Body of pancreas (tissue), 4 donors: ENCODE measurements around the gene SGK1. TPM values are rescaled to one million over a fixed set of nuclear protein-coding genes. Genes with fewer than 3 reads are reported as not detected.
"Not testable (repeated sequence)": the region's sequence is repeated elsewhere in the genome, so short reads cannot be mapped to it uniquely, and the experiment has no call there.

Experiments used
- ATAC-seq: fragments of 150-250 bp; one replicate; pipeline ENCODE4 v1.9.1; 2016
- DNase-seq, 4 donors: peaks; one replicate each; pipeline ENCODE4 v3.0.0-alpha.2; 2019
- H3K27ac ChIP-seq, 4 donors: fragments of 200-600 bp; sonication (generic); 1 replicate in 3 of 4; 2 replicates in 1 of 4; pipeline versions ENCODE4 v1.5.1 to v1.6.1; 2016 to 2019; ENCODE audit warnings: mild to moderate bottlenecking in 1 of 4, mixed read lengths in 1 of 4, moderate library complexity in 1 of 4
- H3K27me3 ChIP-seq, 2 donors: fragments of 200-600 bp; sonication (generic); one replicate each; pipeline ENCODE4 v1.6.0; 2016; ENCODE audit warnings: mild to moderate bottlenecking in 1 of 2
- H3K36me3 ChIP-seq, 2 donors: fragments of 200-600 bp; sonication (generic); replicated peaks in 1 of 2; 2 replicates each; pipeline ENCODE4 v1.5.1; 2016; ENCODE audit warnings: low read depth in 2 of 2; ENCODE audit not compliant: insufficient read depth in 1 of 2
- H3K4me1 ChIP-seq: fragments of 200-600 bp; sonication (generic); one replicate; pipeline ENCODE4 v1.6.0; 2016
- H3K4me3 ChIP-seq, 2 donors: fragments of 200-600 bp; sonication (generic); 1 replicate in 1 of 2; 2 replicates in 1 of 2; pipeline ENCODE4 v1.5.1; 2016 to 2019
- H3K9me3 ChIP-seq, 3 donors: fragments of 200-600 bp; sonication (generic); 1 replicate in 2 of 3; 2 replicates in 1 of 3; pipeline ENCODE4 v1.5.1; 2016
- CTCF ChIP-seq, 7 experiments: fragments of 450-650 bp in 4 of 7; fragments of 200-600 bp in 3 of 7; sonication (generic) in 3 of 7; IDR thresholded peaks; one replicate each; pipeline ENCODE4 v1.5.1; 2016 to 2019; ENCODE audit warnings: antibody characterized with exemption in 7 of 7
- POLR2A ChIP-seq, 3 donors: fragments of 450-650 bp; IDR thresholded peaks; one replicate each; pipeline ENCODE4 v1.6.1; 2016; ENCODE audit warnings: antibody characterized with exemption in 3 of 3, mild to moderate bottlenecking in 2 of 3
- WGBS, 2 donors: methylation state at CpG; one replicate each; pipeline ENCODE4 v1.1.5; 2017; 5-methylcytosine and 5-hydroxymethylcytosine counted together
- intact Hi-C: fragments of 100-400 bp; cut with DNase I; formaldehyde crosslinking; loops from one replicate; pipeline ENCODE4 v1.15.1; 2023
- total RNA-seq, 2 donors: library from RNA; depleted of rRNA; stranded (reverse); fragments of >200 nt; gene quantifications; one replicate each; pipeline ENCODE4 v1.1.0, GENCODE V29; 2016

The SGK1 gene
- total RNA-seq, 2 donors from 2014 or later, result 51.1 to 238 TPM

DNA sequence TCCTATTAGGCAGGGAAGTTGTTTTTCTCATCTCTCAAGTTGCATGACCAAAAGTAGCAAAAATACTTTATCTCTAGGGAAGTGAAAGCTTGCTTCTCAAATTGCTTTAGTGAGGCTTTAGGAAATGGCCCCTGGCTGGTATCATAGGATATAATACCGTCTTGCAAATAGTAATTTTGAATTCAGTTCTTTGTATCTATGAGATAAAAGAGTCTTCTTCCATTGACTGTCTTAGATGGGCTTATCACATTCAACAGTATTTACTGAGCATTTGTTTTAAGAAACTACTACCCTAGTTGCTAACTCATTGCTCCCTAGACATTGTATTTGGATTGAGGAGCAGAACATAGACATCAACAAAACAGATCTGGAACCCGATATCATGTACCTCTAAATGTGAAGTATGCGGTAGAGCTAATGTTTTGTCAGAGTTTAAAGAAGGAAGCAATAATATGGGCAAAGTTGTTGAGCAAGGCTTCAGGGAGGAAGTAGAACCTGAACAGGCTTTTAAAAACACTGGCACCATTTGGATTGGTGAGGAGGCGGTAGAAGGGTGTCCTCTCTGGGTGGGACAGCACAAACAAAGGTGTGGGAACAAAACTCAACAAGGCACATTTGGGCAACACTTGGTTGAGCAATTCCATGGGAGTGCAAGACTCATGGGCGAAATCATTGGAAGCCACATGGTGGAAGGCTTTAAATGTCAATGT, 101.5 kb downstream of the SGK1 start:
- 81 to 90% methylated on average over 5 of the region's 5 CpGs for WGBS, 2 donors
- H3K27ac ChIP-seq, result peak overlapping the region in 1 of 4 donors; percentile 46

DNA sequence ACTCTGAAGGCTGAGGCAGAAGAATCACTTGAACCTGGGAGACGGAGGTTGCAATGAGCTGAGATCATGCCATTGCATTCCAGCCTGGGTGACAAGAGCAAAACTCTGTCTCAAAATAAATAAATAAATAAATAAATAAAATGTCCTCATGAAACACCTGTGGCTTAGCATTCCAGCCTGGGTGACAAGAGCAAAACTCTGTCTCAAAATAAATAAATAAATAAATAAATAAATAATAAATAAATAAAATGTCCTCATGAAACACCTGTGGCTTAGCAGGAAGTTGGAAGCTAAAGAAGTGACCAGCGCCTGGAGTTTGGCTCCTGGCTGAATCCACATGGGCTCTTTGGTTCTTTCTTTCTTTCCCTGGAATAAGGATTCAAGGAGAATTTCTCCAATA, 104.5 kb downstream of the SGK1 start:
- WGBS, 2 donors, result 98 to 100% methylated on average over 2 of the region's 2 CpGs
- H3K27ac ChIP-seq, H3K36me3 ChIP-seq, intact Hi-C loops, H3K4me3 ChIP-seq, H3K27me3 ChIP-seq, ATAC-seq, DNase-seq, H3K9me3 ChIP-seq, H3K4me1 ChIP-seq: not testable (repeated sequence)

More for the DNA sequence above, 101.5 kb downstream of the SGK1 start:
- Histone ChIP-seq H3K27me3 (no peaks in the 10 kb centered on the region), H3K36me3 (no peaks in the 10 kb centered on the region), H3K4me3 (no peak overlapping the region), H3K4me1 (peaks cover 9% of the 10 kb centered on the region), H3K9me3 (no peaks in the 10 kb centered on the region)
- no peak for DNase-seq
- TF ChIP-seq CTCF (IDR thresholded peaks at IDR 0.05) (no peak), POLR2A (IDR thresholded peaks at IDR 0.05) (no peak)
- ATAC-seq, result no peak
- intact Hi-C loops, result no loop called here

GRCh38 chr6:134211297-134211696, 106.6 kb downstream of the SGK1 start:
- TF ChIP-seq POLR2A (IDR thresholded peaks at IDR 0.05), result no peak
- no peak for TF ChIP-seq CTCF (IDR thresholded peaks at IDR 0.05)
- DNase-seq, result no peak
- Histone ChIP-seq H3K4me1 (no peaks in the 10 kb centered on the region), H3K27me3 (no peaks in the 10 kb centered on the region), H3K27ac (no peak overlapping the region), H3K36me3 (no peaks in the 10 kb centered on the region), H3K4me3 (no peak overlapping the region), H3K9me3 (no peaks in the 10 kb centered on the region)
- ATAC-seq, result no peak
- WGBS, 2 donors, result 89 to 91% methylated on average over 3 of the region's 3 CpGs
- intact Hi-C loops, result no loop called here

DNA sequence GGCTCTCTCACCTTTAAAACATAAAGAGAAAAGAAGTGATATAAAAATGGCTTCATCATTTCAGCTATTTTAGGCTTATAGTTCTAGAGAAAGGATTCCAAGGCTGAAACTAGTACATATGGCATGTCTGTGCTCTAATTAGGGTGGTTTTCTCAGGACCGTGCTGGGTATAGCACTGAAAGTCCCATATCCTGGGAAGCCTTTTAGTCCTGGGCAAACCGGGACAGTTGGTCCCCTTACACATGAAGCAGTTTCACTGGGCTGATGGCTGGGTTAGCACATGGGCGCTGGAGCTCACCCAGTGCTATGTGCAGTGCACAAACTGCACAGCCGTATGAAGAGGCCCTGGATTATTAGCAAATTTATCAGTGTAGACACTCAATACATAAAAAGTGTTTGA, 110.5 kb downstream of the SGK1 start:
- TF ChIP-seq POLR2A (IDR thresholded peaks at IDR 0.05) (no peak), CTCF (IDR thresholded peaks at IDR 0.05) (no peak)
- H3K36me3 ChIP-seq, result no peaks in the 10 kb centered on the region
- no peak for DNase-seq
- H3K4me3 ChIP-seq, result no peak overlapping the region
- no peaks in the 10 kb centered on the region for H3K27me3 ChIP-seq
- intact Hi-C loops, result no loop called here
- ATAC-seq, result no peak
- no peak overlapping the region for H3K27ac ChIP-seq
- no peaks in the 10 kb centered on the region for H3K4me1 ChIP-seq
- 91 to 94% methylated on average over 4 of the region's 4 CpGs for WGBS, 2 donors
- no peaks in the 10 kb centered on the region for H3K9me3 ChIP-seq

GRCh38 chr6:134205366-134205765, 112.5 kb downstream of the SGK1 start:
- Histone ChIP-seq H3K9me3 (no peaks in the 10 kb centered on the region), H3K4me3 (no peak overlapping the region), H3K4me1 (peaks cover 14% of the 10 kb centered on the region), H3K27ac (no peak overlapping the region), H3K36me3 (no peaks in the 10 kb centered on the region), H3K27me3 (no peaks in the 10 kb centered on the region)
- no peak for ATAC-seq
- 71 to 83% methylated on average over 4 of the region's 4 CpGs for whole genome bisulfite sequencing, 2 donors
- no peak for TF ChIP-seq CTCF (IDR thresholded peaks at IDR 0.05)
- TF ChIP-seq POLR2A (IDR thresholded peaks at IDR 0.05), result no peak
- DNase-seq, result no peak
- intact Hi-C loops, result no loop called here

- 91 to 93% methylated on average over 1 of the region's 1 CpG for WGBS, 2 donors
- H3K4me1 ChIP-seq, result peaks cover 18% of the 10 kb centered on the region
- intact Hi-C loops, H3K36me3 ChIP-seq, ATAC-seq, DNase-seq, H3K27ac ChIP-seq, H3K27me3 ChIP-seq, H3K9me3 ChIP-seq, H3K4me3 ChIP-seq: not testable (repeated sequence)
These were observed 113.2 kb downstream of the SGK1 start for GRCh38 chr6:134204759-134205158.
